HepG2 (cell line): ENCODE measurements around the gene DYNLL2. TPM values are rescaled to one million over a fixed set of nuclear protein-coding genes. Genes with fewer than 3 reads are reported as not detected.

Experiments
- HOMEZ ChIP-seq: IDR thresholded peaks from 2 replicates; pipeline ENCODE4 v1.6.1; 2016; ENCODE audit warnings: low read depth
- PATZ1 ChIP-seq: sonication (generic); formaldehyde crosslinking; IDR thresholded peaks from 2 replicates; pipeline ENCODE4 v1.4.0; 2020; ENCODE audit warnings: missing genetic modification reagents
- SAP130 ChIP-seq: IDR thresholded peaks from 2 replicates; pipeline ENCODE4 v1.6.1; 2016; ENCODE audit warnings: low read depth
- TBL1XR1 ChIP-seq: fragments of 150-350 bp; IDR thresholded peaks from 2 replicates; pipeline ENCODE4 v1.6.1; 2014; ENCODE audit warnings: borderline replicate concordance, low read length; ENCODE audit not compliant: partially characterized antibody
- ZBED4 ChIP-seq: sonication (generic); formaldehyde crosslinking; IDR thresholded peaks from 2 replicates; pipeline ENCODE4 v1.4.0; 2020; ENCODE audit warnings: missing genetic modification reagents, borderline replicate concordance
- ZNF274 ChIP-seq: sonication (generic); formaldehyde crosslinking; IDR thresholded peaks from 2 replicates; pipeline ENCODE4 v1.5.1; 2020; ENCODE audit warnings: mild to moderate bottlenecking, missing genetic modification reagents
- polyA plus RNA-seq, 8 experiments: library from polyadenylated mRNA; depleted of rRNA in 3 of 8; stranded (reverse) in 7 of 8; unstranded in 1 of 8; fragments of >200 nt; fragmentation: Illumina TruSeq in 4 of 8; extraction: Trizol in 4 of 8; gene quantifications; 2 replicates each; pipeline versions ENCODE4 v1.2.1 to v1.2.3, GENCODE V29; 2011 to 2016; ENCODE audit warnings: low read depth in 4 of 8, missing spikeins in 1 of 8, mixed read lengths in 1 of 8; ENCODE audit not compliant: insufficient read depth in 1 of 8
- total RNA-seq, 5 experiments: library from RNA; depleted of rRNA; stranded (reverse); fragments of >200 nt; fragmentation: Illumina TruSeq; extraction: Trizol; gene quantifications; 2 replicates each; pipeline ENCODE4 v1.2.3, GENCODE V29; 2016; ENCODE audit warnings: low read depth in 1 of 5

The DYNLL2 gene
- total and polyA plus RNA-seq, 2 of the 13 experiments (the other 11 are each of a cell fraction or from before 2014, with no cell fraction given), result 9.5 to 29.0 TPM

GRCh38 chr17:58084317-58084981, 1.2 kb downstream of the DYNLL2 start (continued):
- TF ChIP-seq ZBED4 (CRISPR knock-in tag), result no peak
- no peak for TF ChIP-seq HOMEZ
- peak; percentile 94 for TF ChIP-seq PATZ1 (CRISPR knock-in tag)
- TF ChIP-seq ZNF274 (CRISPR knock-in tag), result peak; percentile 21; the same call in 1 of the 2 replicates
- TF ChIP-seq TBL1XR1, result peak; percentile 18
- peak; percentile 76 for TF ChIP-seq SAP130 (CRISPR knock-in tag)
